ENCODE results near the gene G2E3.

DNA sequence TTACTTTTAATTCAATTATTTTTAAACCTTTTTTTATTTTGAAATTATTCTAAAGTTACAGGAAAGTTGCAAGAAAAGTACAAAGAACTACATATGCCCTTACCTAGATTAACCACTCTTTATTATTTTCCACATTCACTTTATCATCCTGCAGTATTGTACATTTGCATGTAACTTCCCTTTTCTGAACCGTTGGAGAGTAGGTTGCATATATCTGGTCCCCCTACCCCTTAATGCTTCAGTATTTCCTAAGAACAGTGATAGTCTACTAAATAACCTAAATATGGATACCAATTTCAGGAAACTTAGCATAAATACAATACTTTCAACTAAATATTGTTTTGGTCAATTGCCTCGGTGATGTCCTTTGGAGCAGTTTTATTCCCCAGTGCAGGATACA, 15.0 kb downstream of the G2E3 start:
- TF ChIP-seq, protein P1, sequence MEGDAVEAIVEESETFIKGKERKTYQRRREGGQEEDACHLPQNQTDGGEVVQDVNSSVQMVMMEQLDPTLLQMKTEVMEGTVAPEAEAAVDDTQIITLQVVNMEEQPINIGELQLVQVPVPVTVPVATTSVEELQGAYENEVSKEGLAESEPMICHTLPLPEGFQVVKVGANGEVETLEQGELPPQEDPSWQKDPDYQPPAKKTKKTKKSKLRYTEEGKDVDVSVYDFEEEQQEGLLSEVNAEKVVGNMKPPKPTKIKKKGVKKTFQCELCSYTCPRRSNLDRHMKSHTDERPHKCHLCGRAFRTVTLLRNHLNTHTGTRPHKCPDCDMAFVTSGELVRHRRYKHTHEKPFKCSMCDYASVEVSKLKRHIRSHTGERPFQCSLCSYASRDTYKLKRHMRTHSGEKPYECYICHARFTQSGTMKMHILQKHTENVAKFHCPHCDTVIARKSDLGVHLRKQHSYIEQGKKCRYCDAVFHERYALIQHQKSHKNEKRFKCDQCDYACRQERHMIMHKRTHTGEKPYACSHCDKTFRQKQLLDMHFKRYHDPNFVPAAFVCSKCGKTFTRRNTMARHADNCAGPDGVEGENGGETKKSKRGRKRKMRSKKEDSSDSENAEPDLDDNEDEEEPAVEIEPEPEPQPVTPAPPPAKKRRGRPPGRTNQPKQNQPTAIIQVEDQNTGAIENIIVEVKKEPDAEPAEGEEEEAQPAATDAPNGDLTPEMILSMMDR (conservative IDR thresholded peaks at IDR 0.05; ENCODE audit: low read depth, low read length): no peak
- no peak for TF ChIP-seq EZH2 (IDR thresholded peaks at IDR 0.05; ENCODE audit: borderline replicate concordance, low read depth, low read length, poor library complexity, severe bottlenecking)
